ENCODE data around the gene ACKR3.

ACKR3 gene

GRCh38 chr2:236628256-236628901 lies 58.8 kb downstream of the ACKR3 start:
- DNase-seq: no peak

- no peak for DNase-seq
Measured at GRCh38 chr2:236628981-236629605, 59.5 kb downstream of the ACKR3 start.

GRCh38 chr2:236629961-236630872 lies 60.6 kb downstream of the ACKR3 start:
- peak in 1 of 51 donors; percentile 34 for DNase-seq

DNA sequence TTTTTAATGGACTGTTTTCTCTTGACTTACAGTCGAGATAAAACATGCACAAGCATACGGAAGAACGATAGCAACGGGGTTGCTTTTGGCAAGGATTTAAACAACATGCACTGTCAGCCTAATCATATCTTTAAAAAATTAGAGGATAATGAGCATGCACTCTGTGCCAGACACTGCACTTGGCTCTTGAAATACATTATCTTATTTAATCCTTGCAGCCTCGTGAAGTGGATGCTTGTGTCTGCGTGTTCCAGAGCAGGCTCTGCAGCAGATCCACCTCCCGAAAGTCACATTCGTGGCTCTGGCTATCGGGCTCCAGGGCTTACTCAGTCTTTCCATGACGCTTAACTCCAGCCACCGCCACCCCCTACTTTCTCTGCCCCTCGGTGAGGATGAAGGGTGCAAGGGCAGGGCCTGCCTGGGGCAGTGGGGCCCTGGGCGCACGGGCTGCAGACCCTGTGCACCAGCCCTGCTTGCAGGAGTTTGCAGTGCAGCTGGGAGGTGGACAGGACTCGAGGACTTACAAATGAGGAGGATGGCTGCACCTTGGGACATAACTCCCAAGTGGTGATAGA lies 61.7 kb downstream of the ACKR3 start:
- no peak for DNase-seq

DNA sequence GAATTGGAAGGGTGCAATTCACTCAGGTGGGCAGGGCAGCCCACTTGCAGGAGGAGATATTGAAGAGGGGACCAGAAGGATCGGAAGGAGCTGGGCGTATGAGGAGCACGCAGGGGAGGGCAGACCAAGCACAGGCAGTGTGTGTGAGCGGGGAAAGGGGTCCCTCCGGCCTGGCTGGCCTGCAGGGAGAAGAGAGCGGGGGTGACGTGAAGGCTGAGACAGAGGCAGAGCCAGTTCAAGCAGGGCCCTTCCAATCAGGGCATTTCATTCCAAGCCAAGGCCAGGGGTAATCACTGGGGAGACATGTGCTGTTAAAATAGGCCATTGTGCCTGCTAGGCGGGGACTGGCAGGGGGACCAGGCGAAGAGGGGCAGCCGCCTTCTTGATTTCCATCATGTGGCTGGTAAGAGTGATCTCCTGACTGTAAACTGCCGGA lies 62.2 kb downstream of the ACKR3 start:
- DNase-seq: no peak

Data from hypothalamus (tissue), 51 donors.